OCI-LY1 (cell line): Measurements from ENCODE around the gene RUNX1.

Source experiments
- EZH2 ChIP-seq: fragments of 200-600 bp; sonication (generic), shearing (Covaris generic); IDR thresholded peaks from 2 replicates; pipeline ENCODE4 v1.8.0; 2017; ENCODE audit warnings: borderline replicate concordance, mixed run types, mild to moderate bottlenecking, antibody characterized with exemption, low read length, moderate library complexity, mixed read lengths
- TF ChIP-seq, protein P1 (sequence below): fragments of 200-600 bp; sonication (generic), shearing (Covaris generic); IDR thresholded peaks from 2 replicates; pipeline ENCODE4 v1.5.1; 2017; ENCODE audit warnings: mild to moderate bottlenecking, antibody characterized with exemption, low read length, moderate library complexity, mixed read lengths

DNA sequence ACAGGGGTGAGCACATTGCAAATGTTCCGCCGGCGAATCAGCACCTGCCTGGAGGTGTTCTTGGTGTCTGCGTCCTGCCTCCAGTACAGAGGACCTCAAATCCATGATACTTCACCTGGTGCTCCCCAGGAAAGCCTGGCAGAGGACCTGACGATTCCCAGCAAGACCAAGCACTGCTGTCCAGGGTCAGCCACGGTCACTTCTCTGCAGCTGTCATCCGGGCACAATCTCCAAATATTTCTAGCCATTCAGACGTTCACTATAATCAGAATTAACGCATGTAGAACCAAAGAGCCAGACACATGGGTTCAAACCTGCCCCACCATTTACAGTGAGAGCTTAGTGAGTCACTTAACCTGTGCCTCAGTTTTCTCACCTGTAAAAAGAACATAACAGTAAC is 305.8 kb downstream of the RUNX1 start:
- TF ChIP-seq, protein P1, sequence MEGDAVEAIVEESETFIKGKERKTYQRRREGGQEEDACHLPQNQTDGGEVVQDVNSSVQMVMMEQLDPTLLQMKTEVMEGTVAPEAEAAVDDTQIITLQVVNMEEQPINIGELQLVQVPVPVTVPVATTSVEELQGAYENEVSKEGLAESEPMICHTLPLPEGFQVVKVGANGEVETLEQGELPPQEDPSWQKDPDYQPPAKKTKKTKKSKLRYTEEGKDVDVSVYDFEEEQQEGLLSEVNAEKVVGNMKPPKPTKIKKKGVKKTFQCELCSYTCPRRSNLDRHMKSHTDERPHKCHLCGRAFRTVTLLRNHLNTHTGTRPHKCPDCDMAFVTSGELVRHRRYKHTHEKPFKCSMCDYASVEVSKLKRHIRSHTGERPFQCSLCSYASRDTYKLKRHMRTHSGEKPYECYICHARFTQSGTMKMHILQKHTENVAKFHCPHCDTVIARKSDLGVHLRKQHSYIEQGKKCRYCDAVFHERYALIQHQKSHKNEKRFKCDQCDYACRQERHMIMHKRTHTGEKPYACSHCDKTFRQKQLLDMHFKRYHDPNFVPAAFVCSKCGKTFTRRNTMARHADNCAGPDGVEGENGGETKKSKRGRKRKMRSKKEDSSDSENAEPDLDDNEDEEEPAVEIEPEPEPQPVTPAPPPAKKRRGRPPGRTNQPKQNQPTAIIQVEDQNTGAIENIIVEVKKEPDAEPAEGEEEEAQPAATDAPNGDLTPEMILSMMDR = no peak
- TF ChIP-seq EZH2 = no peak
